Activated naive CD4-positive, alpha-beta T cell treated with anti-CD3 and anti-CD28 coated beads, Interleukin-2, amount 50 U/mL, for 16 hours (primary cell): ENCODE measurements around the gene LCE2A.

Experiments
- DNase-seq: peaks from one replicate; pipeline ENCODE4 v3.0.0-alpha.2; 2020

The LCE2A gene

GRCh38 chr1:152743371-152744145 lies 45.4 kb downstream of the LCE2A start:
- DNase-seq, result no peak

- DNase-seq, result no peak
These were observed 47.2 kb downstream of the LCE2A start for GRCh38 chr1:152745289-152745704.

GRCh38 chr1:152745765-152746444 lies 47.8 kb downstream of the LCE2A start:
- no peak for DNase-seq

- no peak for DNase-seq
These were observed 49.7 kb downstream of the LCE2A start for GRCh38 chr1:152747831-152748230.
